T-helper 2 cell treated with Interferon-gamma antibody and Interleukin-4, amounts not matched to agents 5 μg/mL and 100 μg/mL, for 36 hours (primary cell): ENCODE results near the gene CLSTN1.
"Not testable (repeated sequence)": the region's sequence is repeated elsewhere in the genome, so short reads cannot be mapped to it uniquely, and the experiment has no call there.

ENCODE experiments used
- DNase-seq: peaks from one replicate; pipeline ENCODE4 v3.0.0; 2021; ENCODE audit warnings: low spot score
- H3K27ac Mint-ChIP-seq: one replicate; pipeline ENCODE4 v1.8.0; 2021; ENCODE audit warnings: mild to moderate bottlenecking, mixed read lengths
- H3K27me3 Mint-ChIP-seq: one replicate; pipeline ENCODE4 v1.8.0; 2021; ENCODE audit warnings: low read depth, mixed read lengths
- H3K36me3 Mint-ChIP-seq: one replicate; pipeline ENCODE4 v1.8.0; 2021; ENCODE audit warnings: low read depth, mixed read lengths
- H3K4me1 Mint-ChIP-seq: one replicate; pipeline ENCODE4 v1.8.0; 2021; ENCODE audit warnings: low read depth, mixed read lengths
- H3K4me3 Mint-ChIP-seq: one replicate; pipeline ENCODE4 v1.8.0; 2022; ENCODE audit warnings: mild to moderate bottlenecking, moderate library complexity, mixed read lengths
- H3K9me3 Mint-ChIP-seq: one replicate; pipeline ENCODE4 v1.8.0; 2021; ENCODE audit warnings: mixed read lengths

Gene CLSTN1

GRCh38 chr1:9763914-9764313, 59.9 kb downstream of the CLSTN1 start:
- H3K27ac Mint-ChIP-seq: no peak overlapping the region

GRCh38 chr1:9762446-9762845, 61.3 kb downstream of the CLSTN1 start:
- H3K27me3 Mint-ChIP-seq, H3K36me3 Mint-ChIP-seq, H3K9me3 Mint-ChIP-seq, H3K4me1 Mint-ChIP-seq, DNase-seq, H3K4me3 Mint-ChIP-seq, H3K27ac Mint-ChIP-seq: not testable (repeated sequence)

More at GRCh38 chr1:9763914-9764313, 59.9 kb downstream of the CLSTN1 start:
- H3K9me3 Mint-ChIP-seq: no peaks in the 10 kb centered on the region
- peaks cover 1% of the 10 kb centered on the region for H3K36me3 Mint-ChIP-seq
- DNase-seq: no peak
- no peaks in the 10 kb centered on the region for H3K27me3 Mint-ChIP-seq
- peaks cover 3% of the 10 kb centered on the region for H3K4me1 Mint-ChIP-seq
- no peak overlapping the region for H3K4me3 Mint-ChIP-seq

- Mint-ChIP-seq H3K36me3 (peaks cover 1% of the 10 kb centered on the region), H3K9me3 (no peaks in the 10 kb centered on the region), H3K27me3 (no peaks in the 10 kb centered on the region), H3K4me3 (no peak overlapping the region), H3K27ac (no peak overlapping the region), H3K4me1 (peaks cover 1% of the 10 kb centered on the region)
- no peak for DNase-seq
Measured at GRCh38 chr1:9761855-9762254, 61.9 kb downstream of the CLSTN1 start.

- no peak for DNase-seq
- H3K4me3 Mint-ChIP-seq: no peak overlapping the region
- peaks cover 1% of the 10 kb centered on the region for H3K4me1 Mint-ChIP-seq
- H3K36me3 Mint-ChIP-seq: peaks cover 1% of the 10 kb centered on the region
- H3K27me3 Mint-ChIP-seq: no peaks in the 10 kb centered on the region
- H3K9me3 Mint-ChIP-seq: no peaks in the 10 kb centered on the region
- H3K27ac Mint-ChIP-seq: no peak overlapping the region
Measured at GRCh38 chr1:9760824-9761223, 62.9 kb downstream of the CLSTN1 start.

GRCh38 chr1:9759939-9760338, 63.8 kb downstream of the CLSTN1 start:
- H3K4me3 Mint-ChIP-seq: no peak overlapping the region
- no peak overlapping the region for H3K27ac Mint-ChIP-seq
- no peak for DNase-seq
- no peaks in the 10 kb centered on the region for H3K9me3 Mint-ChIP-seq
- peaks cover 4% of the 10 kb centered on the region for H3K36me3 Mint-ChIP-seq
- H3K4me1 Mint-ChIP-seq: peaks cover 1% of the 10 kb centered on the region
- H3K27me3 Mint-ChIP-seq: no peaks in the 10 kb centered on the region

- H3K36me3 Mint-ChIP-seq: peaks cover 6% of the 10 kb centered on the region
- no peak for DNase-seq
- H3K9me3 Mint-ChIP-seq: no peaks in the 10 kb centered on the region
- H3K4me3 Mint-ChIP-seq: no peak overlapping the region
- H3K4me1 Mint-ChIP-seq: no peaks in the 10 kb centered on the region
- no peak overlapping the region for H3K27ac Mint-ChIP-seq
- no peaks in the 10 kb centered on the region for H3K27me3 Mint-ChIP-seq
Measured at GRCh38 chr1:9758559-9759121, 65.1 kb downstream of the CLSTN1 start.

GRCh38 chr1:9755441-9755995, 68.2 kb downstream of the CLSTN1 start:
- no peak overlapping the region for H3K4me3 Mint-ChIP-seq
- no peak overlapping the region for H3K27ac Mint-ChIP-seq
- peaks cover 2% of the 10 kb centered on the region for H3K4me1 Mint-ChIP-seq
- no peak for DNase-seq
- no peaks in the 10 kb centered on the region for H3K9me3 Mint-ChIP-seq
- H3K36me3 Mint-ChIP-seq: peaks cover 21% of the 10 kb centered on the region
- no peaks in the 10 kb centered on the region for H3K27me3 Mint-ChIP-seq

- H3K4me1 Mint-ChIP-seq: peaks cover 2% of the 10 kb centered on the region
- H3K4me3 Mint-ChIP-seq: no peak overlapping the region
- no peaks in the 10 kb centered on the region for H3K27me3 Mint-ChIP-seq
- H3K36me3 Mint-ChIP-seq: peaks cover 36% of the 10 kb centered on the region
- DNase-seq: no peak
- no peaks in the 10 kb centered on the region for H3K9me3 Mint-ChIP-seq
- no peak overlapping the region for H3K27ac Mint-ChIP-seq
Measured at GRCh38 chr1:9753121-9753531, 70.6 kb downstream of the CLSTN1 start.

- Mint-ChIP-seq H3K4me1 (peaks cover 2% of the 10 kb centered on the region), H3K9me3 (no peaks in the 10 kb centered on the region), H3K36me3 (peaks cover 38% of the 10 kb centered on the region), H3K27ac (no peak overlapping the region), H3K4me3 (no peak overlapping the region), H3K27me3 (no peaks in the 10 kb centered on the region)
- no peak for DNase-seq
Measured at GRCh38 chr1:9751971-9752370, 71.8 kb downstream of the CLSTN1 start.

- Mint-ChIP-seq H3K27ac (no peak overlapping the region), H3K4me3 (no peak overlapping the region), H3K27me3 (no peaks in the 10 kb centered on the region), H3K36me3 (peaks cover 36% of the 10 kb centered on the region), H3K4me1 (peaks cover 2% of the 10 kb centered on the region), H3K9me3 (no peaks in the 10 kb centered on the region)
- no peak for DNase-seq
Measured at GRCh38 chr1:9749361-9749760, 74.4 kb downstream of the CLSTN1 start.

GRCh38 chr1:9748391-9748790, 75.4 kb downstream of the CLSTN1 start:
- peaks cover 39% of the 10 kb centered on the region for H3K36me3 Mint-ChIP-seq
- not testable (repeated sequence) for DNase-seq, H3K4me3 Mint-ChIP-seq, H3K27me3 Mint-ChIP-seq, H3K4me1 Mint-ChIP-seq, H3K9me3 Mint-ChIP-seq, H3K27ac Mint-ChIP-seq

- Mint-ChIP-seq H3K27ac (no peak overlapping the region), H3K9me3 (no peaks in the 10 kb centered on the region), H3K4me3 (no peak overlapping the region), H3K4me1 (peaks cover 2% of the 10 kb centered on the region), H3K36me3 (peaks cover 42% of the 10 kb centered on the region), H3K27me3 (no peaks in the 10 kb centered on the region)
- DNase-seq: no peak
Measured at GRCh38 chr1:9746651-9747050, 77.1 kb downstream of the CLSTN1 start.

GRCh38 chr1:9746211-9746610, 77.6 kb downstream of the CLSTN1 start:
- Mint-ChIP-seq H3K4me3 (no peak overlapping the region), H3K27ac (no peak overlapping the region), H3K9me3 (no peaks in the 10 kb centered on the region), H3K36me3 (peaks cover 42% of the 10 kb centered on the region), H3K4me1 (peaks cover 2% of the 10 kb centered on the region), H3K27me3 (no peaks in the 10 kb centered on the region)
- DNase-seq: no peak

GRCh38 chr1:9744106-9744799, 79.5 kb downstream of the CLSTN1 start:
- H3K4me3 Mint-ChIP-seq: no peak overlapping the region
- H3K27ac Mint-ChIP-seq: no peak overlapping the region
- H3K9me3 Mint-ChIP-seq: no peaks in the 10 kb centered on the region
- H3K27me3 Mint-ChIP-seq: no peaks in the 10 kb centered on the region
- no peak for DNase-seq
- H3K36me3 Mint-ChIP-seq: peaks cover 44% of the 10 kb centered on the region
- H3K4me1 Mint-ChIP-seq: no peaks in the 10 kb centered on the region
